Activated CD4-positive, alpha-beta T cell treated with anti-CD3 and anti-CD28 coated beads for 48 hours (primary cell): ENCODE results near the gene HSDL2.

ENCODE experiments used
- DNase-seq: peaks from one replicate; pipeline ENCODE4 v3.0.0-alpha.2; 2020

HSDL2 gene

GRCh38 chr9:112462855-112463254 is 82.9 kb downstream of the HSDL2 start:
- no peak for DNase-seq

- DNase-seq: no peak
Measured at GRCh38 chr9:112465352-112465751, 85.4 kb downstream of the HSDL2 start.

GRCh38 chr9:112472996-112473395 is 93.1 kb downstream of the HSDL2 start:
- no peak for DNase-seq

GRCh38 chr9:112473986-112474385 is 94.1 kb downstream of the HSDL2 start:
- no peak for DNase-seq

- DNase-seq: no peak
Measured at GRCh38 chr9:112475318-112475717, 95.4 kb downstream of the HSDL2 start.

- no peak for DNase-seq
Measured at GRCh38 chr9:112477330-112477729, 97.4 kb downstream of the HSDL2 start.

GRCh38 chr9:112479221-112479620 is 99.3 kb downstream of the HSDL2 start:
- DNase-seq: no peak

GRCh38 chr9:112484607-112485006 is 104.7 kb downstream of the HSDL2 start:
- DNase-seq: no peak

- no peak for DNase-seq
Measured at GRCh38 chr9:112485574-112485973, 105.7 kb downstream of the HSDL2 start.

GRCh38 chr9:112486221-112487007 is 106.5 kb downstream of the HSDL2 start, which contains the start of gene KIAA1958:
Gene KIAA1958 (plus strand): TSS chr9:112486827. CDS start chr9:112574081, 87,254 bp downstream.
- DNase-seq: peak; percentile 91

- DNase-seq: peak; percentile 65
Measured at GRCh38 chr9:112487008-112487798, 107.3 kb downstream of the HSDL2 start.

GRCh38 chr9:112487799-112488340 is 108.0 kb downstream of the HSDL2 start:
- DNase-seq: no peak

- no peak for DNase-seq
Measured at GRCh38 chr9:112489039-112489546, 109.2 kb downstream of the HSDL2 start.

- no peak for DNase-seq
Measured at GRCh38 chr9:112489876-112490666, 110.2 kb downstream of the HSDL2 start.

- DNase-seq: no peak
Measured at GRCh38 chr9:112493393-112494137, 113.7 kb downstream of the HSDL2 start.

- no peak for DNase-seq
Measured at GRCh38 chr9:112494153-112494552, 114.2 kb downstream of the HSDL2 start.

GRCh38 chr9:112495614-112496013 is 115.7 kb downstream of the HSDL2 start:
- no peak for DNase-seq

- no peak for DNase-seq
Measured at GRCh38 chr9:112496074-112496722, 116.3 kb downstream of the HSDL2 start.

GRCh38 chr9:112500842-112501241 is 120.9 kb downstream of the HSDL2 start:
- no peak for DNase-seq

- DNase-seq: no peak
Measured at GRCh38 chr9:112501287-112501686, 121.4 kb downstream of the HSDL2 start.

- no peak for DNase-seq
Measured at GRCh38 chr9:112502175-112502946, 122.5 kb downstream of the HSDL2 start.
